Upper lobe of left lung (tissue), 4 donors: Measurements from ENCODE around the gene RIMS4.

Experiments
- CTCF ChIP-seq, 6 experiments: fragments of 450-650 bp in 4 of 6; fragments of 200-600 bp in 2 of 6; sonication (generic) in 2 of 6; IDR thresholded peaks; one replicate each; pipeline ENCODE4 v1.5.1; 2016 to 2019; ENCODE audit warnings: antibody characterized with exemption in 6 of 6
- POLR2AphosphoS5 ChIP-seq, 2 donors: sonication (generic); formaldehyde crosslinking; IDR thresholded peaks; one replicate each; pipeline ENCODE4 v1.5.1; 2017; ENCODE audit warnings: antibody characterized with exemption in 2 of 2

- TF ChIP-seq CTCF (IDR thresholded peaks at IDR 0.05) = no peak
- TF ChIP-seq POLR2AphosphoS5 (IDR thresholded peaks at IDR 0.05) = no peak
Observed at GRCh38 chr20:44735816-44736169, 74.6 kb downstream of the RIMS4 start.
